HEK293 (cell line): ENCODE results near the gene RBP2.

Source experiments
- CTCF ChIA-PET: fragments of 350-600 bp; formaldehyde crosslinking; extraction: SDS; loops from one replicate; lab custom pipeline; 2021; ENCODE audit warnings: antibody characterized with exemption; lab: Yijun Ruan, JAX
- POLR2A ChIA-PET: fragments of 300-600 bp; formaldehyde crosslinking; extraction: SDS; loops from one replicate; lab custom pipeline; 2020; ENCODE audit warnings: antibody characterized with exemption, inconsistent platforms; lab: Yijun Ruan, JAX
- H3K27ac ChIP-seq: fragments of 200-500 bp; sonication (Bioruptor generic); 2 replicates; pipeline ENCODE4 v1.5.1; 2014; ENCODE audit warnings: low read depth, low read length, control low read depth, inconsistent platforms; ENCODE audit errors: extremely low read depth
- H3K36me3 ChIP-seq, 2 experiments: fragments of 200-500 bp in 1 of 2; sonication (Bioruptor generic) in 1 of 2; 1 replicate in 1 of 2; 2 replicates in 1 of 2; pipeline ENCODE4 v1.5.1; 2014 to 2017; ENCODE audit warnings: inconsistent platforms in 2 of 2, low read length in 2 of 2; ENCODE audit not compliant: control insufficient read depth in 2 of 2, insufficient read depth in 1 of 2
- H3K4me1 ChIP-seq: fragments of 200-500 bp; sonication (Bioruptor generic); 2 replicates; pipeline ENCODE4 v1.5.1; 2014; ENCODE audit warnings: mild to moderate bottlenecking, low read length, inconsistent platforms; ENCODE audit not compliant: control insufficient read depth, insufficient read depth
- H3K4me3 ChIP-seq: 2 replicates; pipeline ENCODE4 v1.5.1; 2011; ENCODE audit warnings: low read depth, mild to moderate bottlenecking, control low read depth, low read length, moderate library complexity
- H3K9me3 ChIP-seq: fragments of 200-500 bp; sonication (Bioruptor generic); 2 replicates; pipeline ENCODE4 v1.5.1; 2014; ENCODE audit warnings: low read depth, low read length, inconsistent platforms; ENCODE audit not compliant: control insufficient read depth, insufficient read depth
- GLIS2 ChIP-seq: fragments of 450-650 bp; formaldehyde crosslinking; IDR thresholded peaks from 2 replicates; pipeline ENCODE4 v1.5.1; 2016; ENCODE audit warnings: missing biosample characterization, missing genetic modification characterization
- SP2 ChIP-seq: fragments of 450-650 bp; formaldehyde crosslinking; IDR thresholded peaks from 2 replicates; pipeline ENCODE4 v1.5.1; 2016; ENCODE audit warnings: missing biosample characterization, missing genetic modification characterization
- ZNF146 ChIP-seq: fragments of 450-650 bp; formaldehyde crosslinking; IDR thresholded peaks from 2 replicates; pipeline ENCODE4 v1.5.1; 2016; ENCODE audit warnings: missing biosample characterization, missing genetic modification characterization
- ZNF391 ChIP-seq: fragments of 450-650 bp; formaldehyde crosslinking; IDR thresholded peaks from 2 replicates; pipeline ENCODE4 v1.5.1; 2016; ENCODE audit warnings: low read depth, missing biosample characterization, missing genetic modification characterization, borderline replicate concordance
- ZNF555 ChIP-seq: fragments of 450-650 bp; formaldehyde crosslinking; conservative IDR thresholded peaks from 2 replicates; pipeline ENCODE4 v1.5.1; 2017; ENCODE audit warnings: missing biosample characterization, mild to moderate bottlenecking, missing genetic modification characterization, inconsistent platforms
- ZNF561 ChIP-seq: fragments of 450-650 bp; IDR thresholded peaks from 2 replicates; pipeline ENCODE4 v1.5.1; 2018; ENCODE audit warnings: missing biosample characterization, missing genetic modification characterization, borderline replicate concordance
- ZNF747 ChIP-seq: fragments of 450-650 bp; formaldehyde crosslinking; IDR thresholded peaks from 2 replicates; pipeline ENCODE4 v1.5.1; 2016; ENCODE audit warnings: missing biosample characterization, missing genetic modification characterization
- TF ChIP-seq, protein P1 (sequence below): fragments of 450-650 bp; formaldehyde crosslinking; IDR thresholded peaks from 2 replicates; pipeline ENCODE4 v1.5.1; 2016; ENCODE audit warnings: missing biosample characterization, missing genetic modification characterization
- TF ChIP-seq, protein P2 (sequence below): fragments of 450-650 bp; formaldehyde crosslinking; IDR thresholded peaks from 2 replicates; pipeline ENCODE4 v1.5.1; 2016; ENCODE audit warnings: missing biosample characterization, missing genetic modification characterization
- TF ChIP-seq, protein P3 (sequence below): fragments of 450-650 bp; formaldehyde crosslinking; IDR thresholded peaks from 2 replicates; pipeline ENCODE4 v1.5.1; 2016; ENCODE audit warnings: missing biosample characterization, missing genetic modification characterization
- TF ChIP-seq, protein P4 (sequence below): fragments of 450-650 bp; IDR thresholded peaks from 2 replicates; pipeline ENCODE4 v1.5.1; 2018; ENCODE audit warnings: missing biosample characterization, missing genetic modification characterization
- TF ChIP-seq, protein P5 (sequence below): fragments of 450-650 bp; formaldehyde crosslinking; IDR thresholded peaks from 2 replicates; pipeline ENCODE4 v1.5.1; 2016; ENCODE audit warnings: missing biosample characterization, missing genetic modification characterization
- TF ChIP-seq, protein P6 (sequence below): fragments of 450-650 bp; formaldehyde crosslinking; IDR thresholded peaks from 2 replicates; pipeline ENCODE4 v1.5.1; 2016; ENCODE audit warnings: missing biosample characterization, missing genetic modification characterization, borderline replicate concordance

The RBP2 gene

DNA sequence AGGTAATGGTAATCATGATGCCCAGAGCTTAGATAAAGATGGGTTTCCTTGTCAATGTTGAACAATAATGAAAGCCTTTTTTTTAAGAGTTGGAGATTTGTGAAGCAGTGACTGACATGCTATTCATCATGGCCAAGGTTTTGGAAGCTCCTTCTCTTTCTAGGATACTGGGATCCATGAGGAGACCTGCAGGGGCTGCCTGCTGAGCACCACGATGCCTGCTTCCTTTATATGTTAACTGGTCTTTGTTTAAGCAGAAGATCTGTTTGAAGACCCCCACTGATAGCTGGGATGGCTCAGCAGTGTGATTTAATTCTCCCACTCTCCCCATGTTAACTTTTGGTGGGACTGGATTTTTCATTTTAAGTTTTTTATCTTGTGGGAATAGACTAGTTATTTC lies 47.4 kb upstream of the RBP2 start:
- no peaks in the 10 kb centered on the region for H3K36me3 ChIP-seq
- CTCF ChIA-PET = interaction anchor here (1.2 kb wide), 1 partner anchor 19 kb away, joined by 3 read pairs; no protein-coding TSS in a partner anchor
- no peak for TF ChIP-seq ZNF561
- TF ChIP-seq, protein P1, sequence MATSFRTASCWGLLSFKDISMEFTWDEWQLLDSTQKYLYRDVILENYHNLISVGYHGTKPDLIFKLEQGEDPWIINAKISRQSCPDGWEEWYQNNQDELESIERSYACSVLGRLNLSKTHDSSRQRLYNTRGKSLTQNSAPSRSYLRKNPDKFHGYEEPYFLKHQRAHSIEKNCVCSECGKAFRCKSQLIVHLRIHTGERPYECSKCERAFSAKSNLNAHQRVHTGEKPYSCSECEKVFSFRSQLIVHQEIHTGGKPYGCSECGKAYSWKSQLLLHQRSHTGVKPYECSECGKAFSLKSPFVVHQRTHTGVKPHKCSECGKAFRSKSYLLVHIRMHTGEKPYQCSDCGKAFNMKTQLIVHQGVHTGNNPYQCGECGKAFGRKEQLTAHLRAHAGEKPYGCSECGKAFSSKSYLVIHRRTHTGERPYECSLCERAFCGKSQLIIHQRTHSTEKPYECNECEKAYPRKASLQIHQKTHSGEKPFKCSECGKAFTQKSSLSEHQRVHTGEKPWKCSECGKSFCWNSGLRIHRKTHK (tag by site-specific recombination) = no peak
- TF ChIP-seq, protein P2, sequence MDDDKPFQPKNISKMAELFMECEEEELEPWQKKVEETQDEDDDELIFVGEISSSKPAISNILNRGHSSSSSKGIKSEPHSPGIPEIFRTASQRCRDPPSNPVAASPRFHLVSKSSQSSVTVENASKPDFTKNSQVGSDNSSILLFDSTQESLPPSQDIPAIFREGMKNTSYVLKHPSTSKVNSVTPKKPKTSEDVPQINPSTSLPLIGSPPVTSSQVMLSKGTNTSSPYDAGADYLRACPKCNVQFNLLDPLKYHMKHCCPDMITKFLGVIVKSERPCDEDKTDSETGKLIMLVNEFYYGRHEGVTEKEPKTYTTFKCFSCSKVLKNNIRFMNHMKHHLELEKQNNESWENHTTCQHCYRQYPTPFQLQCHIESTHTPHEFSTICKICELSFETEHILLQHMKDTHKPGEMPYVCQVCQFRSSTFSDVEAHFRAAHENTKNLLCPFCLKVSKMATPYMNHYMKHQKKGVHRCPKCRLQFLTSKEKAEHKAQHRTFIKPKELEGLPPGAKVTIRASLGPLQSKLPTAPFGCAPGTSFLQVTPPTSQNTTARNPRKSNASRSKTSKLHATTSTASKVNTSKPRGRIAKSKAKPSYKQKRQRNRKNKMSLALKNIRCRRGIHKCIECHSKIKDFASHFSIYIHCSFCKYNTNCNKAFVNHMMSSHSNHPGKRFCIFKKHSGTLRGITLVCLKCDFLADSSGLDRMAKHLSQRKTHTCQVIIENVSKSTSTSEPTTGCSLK (tag by site-specific recombination) = no peak
- no peak for TF ChIP-seq GLIS2 (tag by site-specific recombination)
- TF ChIP-seq SP2 (tag by site-specific recombination) = no peak
- no peak for TF ChIP-seq ZNF747
- TF ChIP-seq, protein P3, sequence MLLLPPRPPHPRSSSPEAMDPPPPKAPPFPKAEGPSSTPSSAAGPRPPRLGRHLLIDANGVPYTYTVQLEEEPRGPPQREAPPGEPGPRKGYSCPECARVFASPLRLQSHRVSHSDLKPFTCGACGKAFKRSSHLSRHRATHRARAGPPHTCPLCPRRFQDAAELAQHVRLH (tag by site-specific recombination) = no peak
- no peak for TF ChIP-seq ZNF555
- no peak for TF ChIP-seq ZNF146 (tag by site-specific recombination)
- no peak for TF ChIP-seq ZNF391
- TF ChIP-seq, protein P4, sequence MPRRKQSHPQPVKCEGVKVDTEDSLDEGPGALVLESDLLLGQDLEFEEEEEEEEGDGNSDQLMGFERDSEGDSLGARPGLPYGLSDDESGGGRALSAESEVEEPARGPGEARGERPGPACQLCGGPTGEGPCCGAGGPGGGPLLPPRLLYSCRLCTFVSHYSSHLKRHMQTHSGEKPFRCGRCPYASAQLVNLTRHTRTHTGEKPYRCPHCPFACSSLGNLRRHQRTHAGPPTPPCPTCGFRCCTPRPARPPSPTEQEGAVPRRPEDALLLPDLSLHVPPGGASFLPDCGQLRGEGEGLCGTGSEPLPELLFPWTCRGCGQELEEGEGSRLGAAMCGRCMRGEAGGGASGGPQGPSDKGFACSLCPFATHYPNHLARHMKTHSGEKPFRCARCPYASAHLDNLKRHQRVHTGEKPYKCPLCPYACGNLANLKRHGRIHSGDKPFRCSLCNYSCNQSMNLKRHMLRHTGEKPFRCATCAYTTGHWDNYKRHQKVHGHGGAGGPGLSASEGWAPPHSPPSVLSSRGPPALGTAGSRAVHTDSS (tag by site-specific recombination) = no peak
- TF ChIP-seq, protein P5, sequence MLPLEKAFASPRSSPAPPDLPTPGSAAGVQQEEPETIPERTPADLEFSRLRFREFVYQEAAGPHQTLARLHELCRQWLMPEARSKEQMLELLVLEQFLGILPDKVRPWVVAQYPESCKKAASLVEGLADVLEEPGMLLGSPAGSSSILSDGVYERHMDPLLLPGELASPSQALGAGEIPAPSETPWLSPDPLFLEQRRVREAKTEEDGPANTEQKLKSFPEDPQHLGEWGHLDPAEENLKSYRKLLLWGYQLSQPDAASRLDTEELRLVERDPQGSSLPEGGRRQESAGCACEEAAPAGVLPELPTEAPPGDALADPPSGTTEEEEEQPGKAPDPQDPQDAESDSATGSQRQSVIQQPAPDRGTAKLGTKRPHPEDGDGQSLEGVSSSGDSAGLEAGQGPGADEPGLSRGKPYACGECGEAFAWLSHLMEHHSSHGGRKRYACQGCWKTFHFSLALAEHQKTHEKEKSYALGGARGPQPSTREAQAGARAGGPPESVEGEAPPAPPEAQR = no peak
- TF ChIP-seq, protein P6, sequence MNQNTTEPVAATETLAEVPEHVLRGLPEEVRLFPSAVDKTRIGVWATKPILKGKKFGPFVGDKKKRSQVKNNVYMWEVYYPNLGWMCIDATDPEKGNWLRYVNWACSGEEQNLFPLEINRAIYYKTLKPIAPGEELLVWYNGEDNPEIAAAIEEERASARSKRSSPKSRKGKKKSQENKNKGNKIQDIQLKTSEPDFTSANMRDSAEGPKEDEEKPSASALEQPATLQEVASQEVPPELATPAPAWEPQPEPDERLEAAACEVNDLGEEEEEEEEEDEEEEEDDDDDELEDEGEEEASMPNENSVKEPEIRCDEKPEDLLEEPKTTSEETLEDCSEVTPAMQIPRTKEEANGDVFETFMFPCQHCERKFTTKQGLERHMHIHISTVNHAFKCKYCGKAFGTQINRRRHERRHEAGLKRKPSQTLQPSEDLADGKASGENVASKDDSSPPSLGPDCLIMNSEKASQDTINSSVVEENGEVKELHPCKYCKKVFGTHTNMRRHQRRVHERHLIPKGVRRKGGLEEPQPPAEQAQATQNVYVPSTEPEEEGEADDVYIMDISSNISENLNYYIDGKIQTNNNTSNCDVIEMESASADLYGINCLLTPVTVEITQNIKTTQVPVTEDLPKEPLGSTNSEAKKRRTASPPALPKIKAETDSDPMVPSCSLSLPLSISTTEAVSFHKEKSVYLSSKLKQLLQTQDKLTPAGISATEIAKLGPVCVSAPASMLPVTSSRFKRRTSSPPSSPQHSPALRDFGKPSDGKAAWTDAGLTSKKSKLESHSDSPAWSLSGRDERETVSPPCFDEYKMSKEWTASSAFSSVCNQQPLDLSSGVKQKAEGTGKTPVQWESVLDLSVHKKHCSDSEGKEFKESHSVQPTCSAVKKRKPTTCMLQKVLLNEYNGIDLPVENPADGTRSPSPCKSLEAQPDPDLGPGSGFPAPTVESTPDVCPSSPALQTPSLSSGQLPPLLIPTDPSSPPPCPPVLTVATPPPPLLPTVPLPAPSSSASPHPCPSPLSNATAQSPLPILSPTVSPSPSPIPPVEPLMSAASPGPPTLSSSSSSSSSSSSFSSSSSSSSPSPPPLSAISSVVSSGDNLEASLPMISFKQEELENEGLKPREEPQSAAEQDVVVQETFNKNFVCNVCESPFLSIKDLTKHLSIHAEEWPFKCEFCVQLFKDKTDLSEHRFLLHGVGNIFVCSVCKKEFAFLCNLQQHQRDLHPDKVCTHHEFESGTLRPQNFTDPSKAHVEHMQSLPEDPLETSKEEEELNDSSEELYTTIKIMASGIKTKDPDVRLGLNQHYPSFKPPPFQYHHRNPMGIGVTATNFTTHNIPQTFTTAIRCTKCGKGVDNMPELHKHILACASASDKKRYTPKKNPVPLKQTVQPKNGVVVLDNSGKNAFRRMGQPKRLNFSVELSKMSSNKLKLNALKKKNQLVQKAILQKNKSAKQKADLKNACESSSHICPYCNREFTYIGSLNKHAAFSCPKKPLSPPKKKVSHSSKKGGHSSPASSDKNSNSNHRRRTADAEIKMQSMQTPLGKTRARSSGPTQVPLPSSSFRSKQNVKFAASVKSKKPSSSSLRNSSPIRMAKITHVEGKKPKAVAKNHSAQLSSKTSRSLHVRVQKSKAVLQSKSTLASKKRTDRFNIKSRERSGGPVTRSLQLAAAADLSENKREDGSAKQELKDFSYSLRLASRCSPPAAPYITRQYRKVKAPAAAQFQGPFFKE = no peak
- H3K4me3 ChIP-seq = no peak overlapping the region
- no peaks in the 10 kb centered on the region for H3K4me1 ChIP-seq
- POLR2A ChIA-PET = interaction anchor here (1.2 kb wide), 1 partner anchor 10 kb away, joined by 4 read pairs; no protein-coding TSS in a partner anchor
- H3K27ac ChIP-seq = no peak overlapping the region
- H3K9me3 ChIP-seq = no peaks in the 10 kb centered on the region
